ENCODE measurements around the gene PTK7.

Gene PTK7

GRCh38 chr6:43196337-43196736 lies 120.2 kb downstream of the PTK7 start:
- no peaks in the 10 kb centered on the region for H4K20me1 ChIP-seq (ENCODE audit: insufficient read depth, low read length, poor library complexity, severe bottlenecking)
- H3F3A ChIP-seq (ENCODE audit: low read depth): no peaks in the 10 kb centered on the region
- no peaks in the 10 kb centered on the region for H3K27me3 ChIP-seq (ENCODE audit: insufficient read depth, low read length, poor library complexity, severe bottlenecking)
- H3K9me3 ChIP-seq (ENCODE audit: insufficient read depth, low read depth, low read length): no peaks in the 10 kb centered on the region
- H3K4me3 ChIP-seq (ENCODE audit: low read length, poor library complexity, severe bottlenecking): no peak overlapping the region
- H3K79me2 ChIP-seq (ENCODE audit: insufficient read depth, low read length): no peaks in the 10 kb centered on the region
- no peaks in the 10 kb centered on the region for H3K9me2 ChIP-seq (replicated peaks; ENCODE audit: low read depth, low read length)
- H3K4me1 ChIP-seq (ENCODE audit: insufficient read depth, low read length, poor library complexity, severe bottlenecking): no peaks in the 10 kb centered on the region
- no peak overlapping the region for H3K4me2 ChIP-seq (ENCODE audit: low read depth, low read length, poor library complexity, severe bottlenecking)
- no peak for TF ChIP-seq CTCF (conservative IDR thresholded peaks at IDR 0.05; ENCODE audit: low read length)
- TF ChIP-seq EZH2phosphoT487 (IDR thresholded peaks at IDR 0.05; ENCODE audit: borderline replicate concordance): no peak
- H3K9ac ChIP-seq (ENCODE audit: low read depth, low read length, poor library complexity, severe bottlenecking): no peak overlapping the region
- no peak overlapping the region for H2AFZ ChIP-seq (ENCODE audit: low read length)
- peaks cover 7% of the 10 kb centered on the region; the same call in 1 of the 2 replicates for H3K36me3 ChIP-seq (ENCODE audit: insufficient read depth, low read length)

GRCh38 chr6:43199912-43200311 lies 123.8 kb downstream of the PTK7 start:
- Histone ChIP-seq H3K27me3 (ENCODE audit: insufficient read depth, low read length, poor library complexity, severe bottlenecking) (no peaks in the 10 kb centered on the region), H3K9me3 (ENCODE audit: insufficient read depth, low read depth, low read length) (no peaks in the 10 kb centered on the region), H3K79me2 (ENCODE audit: insufficient read depth, low read length) (no peaks in the 10 kb centered on the region), H3K9me2 (replicated peaks; ENCODE audit: low read depth, low read length) (no peaks in the 10 kb centered on the region), H3F3A (ENCODE audit: low read depth) (no peaks in the 10 kb centered on the region), H3K4me1 (ENCODE audit: insufficient read depth, low read length, poor library complexity, severe bottlenecking) (no peaks in the 10 kb centered on the region), H3K4me3 (ENCODE audit: low read length, poor library complexity, severe bottlenecking) (no peak overlapping the region), H4K20me1 (ENCODE audit: insufficient read depth, low read length, poor library complexity, severe bottlenecking) (no peaks in the 10 kb centered on the region), H3K36me3 (ENCODE audit: insufficient read depth, low read length) (peaks cover 7% of the 10 kb centered on the region; the same call in 1 of the 2 replicates), H3K4me2 (ENCODE audit: low read depth, low read length, poor library complexity, severe bottlenecking) (no peak overlapping the region), H2AFZ (ENCODE audit: low read length) (no peak overlapping the region), H3K9ac (ENCODE audit: low read depth, low read length, poor library complexity, severe bottlenecking) (no peak overlapping the region)
- TF ChIP-seq CTCF (conservative IDR thresholded peaks at IDR 0.05; ENCODE audit: low read length) (no peak), EZH2phosphoT487 (IDR thresholded peaks at IDR 0.05; ENCODE audit: borderline replicate concordance) (no peak)

- H3F3A ChIP-seq (ENCODE audit: low read depth): no peaks in the 10 kb centered on the region
- no peaks in the 10 kb centered on the region for H3K4me1 ChIP-seq (ENCODE audit: insufficient read depth, low read length, poor library complexity, severe bottlenecking)
- H3K9me3 ChIP-seq (ENCODE audit: insufficient read depth, low read depth, low read length): no peaks in the 10 kb centered on the region
- no peak overlapping the region for H3K9ac ChIP-seq (ENCODE audit: low read depth, low read length, poor library complexity, severe bottlenecking)
- H3K36me3 ChIP-seq (ENCODE audit: insufficient read depth, low read length): peaks cover 7% of the 10 kb centered on the region; the same call in 1 of the 2 replicates
- no peaks in the 10 kb centered on the region for H4K20me1 ChIP-seq (ENCODE audit: insufficient read depth, low read length, poor library complexity, severe bottlenecking)
- H2AFZ ChIP-seq (ENCODE audit: low read length): no peak overlapping the region
- H3K79me2 ChIP-seq (ENCODE audit: insufficient read depth, low read length): no peaks in the 10 kb centered on the region
- TF ChIP-seq CTCF (conservative IDR thresholded peaks at IDR 0.05; ENCODE audit: low read length) (no peak), EZH2phosphoT487 (IDR thresholded peaks at IDR 0.05; ENCODE audit: borderline replicate concordance) (no peak)
- H3K4me3 ChIP-seq (ENCODE audit: low read length, poor library complexity, severe bottlenecking): no peak overlapping the region
- no peak overlapping the region for H3K4me2 ChIP-seq (ENCODE audit: low read depth, low read length, poor library complexity, severe bottlenecking)
- H3K27me3 ChIP-seq (ENCODE audit: insufficient read depth, low read length, poor library complexity, severe bottlenecking): no peaks in the 10 kb centered on the region
- H3K9me2 ChIP-seq (replicated peaks; ENCODE audit: low read depth, low read length): no peaks in the 10 kb centered on the region
These were observed 124.4 kb downstream of the PTK7 start for GRCh38 chr6:43200541-43200940.
